NCI-H128 (cell line): ENCODE results near the gene SYT8.
"Not testable (repeated sequence)": the region's sequence is repeated elsewhere in the genome, so short reads cannot be mapped to it uniquely, and the experiment has no call there.

ENCODE experiments used
- DNase-seq: peaks from one replicate; lab custom pipeline; 2025; ENCODE audit not compliant: unreplicated experiment; lab: John Stamatoyannopoulos, UW

SYT8 gene

DNA sequence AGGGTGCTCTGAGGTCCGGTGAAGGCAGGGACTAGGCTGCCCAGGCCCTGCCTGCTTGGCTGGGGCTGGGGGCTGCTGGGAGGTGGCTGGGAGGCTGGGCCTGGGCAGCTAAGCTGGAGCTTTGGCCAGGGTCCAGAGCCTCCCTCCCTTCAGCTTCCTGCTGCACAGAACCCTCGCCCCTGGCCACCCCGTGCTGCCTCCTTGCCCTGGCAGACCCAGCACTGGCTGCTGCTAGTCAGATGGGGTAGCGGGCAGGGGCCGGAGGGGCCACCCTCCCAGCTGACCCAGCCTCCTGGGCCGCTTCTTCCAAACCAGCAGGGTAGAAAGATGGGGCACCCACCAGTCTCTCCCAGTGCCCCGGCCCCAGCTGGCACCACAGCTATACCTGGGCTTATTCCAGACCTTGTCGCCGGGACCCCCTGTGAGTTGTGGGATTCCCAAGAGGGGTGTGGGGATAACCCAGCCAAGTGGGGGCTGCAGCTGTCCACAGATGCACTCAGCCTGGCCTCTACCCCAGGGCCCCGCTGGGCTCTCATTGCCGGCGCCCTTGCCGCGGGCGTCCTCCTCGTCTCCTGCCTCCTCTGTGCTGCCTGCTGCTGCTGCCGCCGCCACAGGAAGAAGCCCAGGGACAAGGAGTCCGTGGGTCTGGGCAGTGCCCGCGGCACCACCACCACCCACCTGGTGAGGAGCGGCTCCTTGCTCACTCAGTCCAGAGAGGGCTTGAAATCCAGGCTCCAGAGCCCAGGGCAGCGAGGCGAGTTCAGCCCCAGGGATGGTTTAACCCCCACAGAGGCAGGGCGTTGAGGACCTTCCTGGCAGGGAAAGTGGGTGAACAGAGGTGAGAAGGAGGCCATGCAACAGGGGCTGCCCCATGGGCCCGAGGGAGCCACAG, at the start of gene SYT8:
Gene SYT8 (plus strand): TSS at position 212 of the 892 bp plus-strand sequence. CDS start 116 bp downstream, at position 328.
- DNase-seq, result no peak

DNA sequence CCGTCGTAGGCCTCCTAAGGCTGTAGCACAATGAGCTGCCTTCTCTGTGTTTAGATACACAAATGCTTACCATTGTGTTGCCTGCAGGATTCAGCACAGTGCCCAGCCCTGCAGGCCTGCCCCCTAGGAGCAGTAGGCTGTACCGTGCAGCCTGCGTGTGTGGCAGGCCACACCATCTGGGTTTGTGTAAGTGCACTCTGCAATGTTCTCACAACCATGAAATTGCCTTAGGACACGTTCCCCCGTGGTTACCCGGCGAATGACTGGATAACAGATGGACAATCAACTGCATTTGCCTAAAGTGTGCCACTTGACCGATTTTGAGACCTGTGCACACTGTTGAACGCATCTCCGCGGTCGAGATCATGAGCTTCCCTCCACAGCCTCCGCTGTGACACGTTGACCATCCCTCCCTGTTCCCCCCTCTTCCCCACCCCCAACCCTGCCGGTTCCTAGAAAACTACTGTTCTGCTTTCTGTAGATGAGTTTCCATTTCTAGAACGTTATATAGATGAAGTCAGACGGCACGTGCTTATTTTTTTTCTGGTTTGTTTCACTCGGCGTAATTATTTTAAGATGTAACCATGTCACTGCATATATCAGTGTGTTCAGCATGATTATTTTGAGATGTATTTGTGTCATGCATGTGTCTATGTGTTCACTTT, 48.9 kb upstream of the SYT8 start:
- DNase-seq, result no peak

GRCh38 chr11:1786466-1786865, 48.3 kb upstream of the SYT8 start:
- no peak for DNase-seq

DNA sequence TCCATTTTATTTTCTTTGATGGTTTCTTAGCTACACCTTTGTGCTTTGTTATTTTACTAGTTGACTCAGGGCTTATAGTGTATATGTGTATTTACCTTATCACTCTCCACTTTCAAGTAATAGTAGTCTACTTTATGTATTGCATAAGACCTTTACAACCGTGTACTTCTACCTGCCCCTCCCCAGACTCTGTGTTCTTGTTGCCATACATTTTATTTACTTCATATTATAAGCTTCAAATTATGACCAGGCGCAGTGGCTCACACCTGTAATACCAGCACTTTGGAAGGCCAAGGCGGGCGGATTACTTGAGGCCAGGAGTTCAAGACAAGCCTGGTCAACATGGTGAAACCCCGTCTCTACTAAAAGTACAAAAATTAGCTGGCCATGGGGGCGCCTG, 42.9 kb upstream of the SYT8 start:
- no peak for DNase-seq

DNA sequence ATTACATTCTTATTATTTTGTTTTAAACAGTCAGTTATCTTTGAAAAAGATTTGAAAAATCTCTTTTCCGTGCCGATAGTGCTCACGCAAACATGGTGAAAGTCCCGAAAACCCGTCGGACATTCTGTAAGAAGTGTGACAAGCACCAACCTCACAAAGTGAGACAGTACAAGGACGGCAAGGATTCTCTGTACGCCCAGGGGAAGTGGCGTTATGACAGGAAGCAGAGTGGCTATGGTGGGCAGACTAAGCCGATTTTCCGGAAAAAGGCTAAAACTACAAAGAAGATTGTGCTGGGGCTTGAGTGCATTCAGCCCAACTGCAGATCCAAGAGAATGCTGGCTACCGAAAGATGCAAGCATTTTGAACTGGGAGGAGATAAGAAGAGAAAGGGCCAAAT, 42.3 kb upstream of the SYT8 start:
- no peak for DNase-seq

- no peak for DNase-seq
Measured at GRCh38 chr11:1793081-1793480, 41.7 kb upstream of the SYT8 start.

GRCh38 chr11:1796413-1797011, 38.3 kb upstream of the SYT8 start:
- no peak for DNase-seq

DNA sequence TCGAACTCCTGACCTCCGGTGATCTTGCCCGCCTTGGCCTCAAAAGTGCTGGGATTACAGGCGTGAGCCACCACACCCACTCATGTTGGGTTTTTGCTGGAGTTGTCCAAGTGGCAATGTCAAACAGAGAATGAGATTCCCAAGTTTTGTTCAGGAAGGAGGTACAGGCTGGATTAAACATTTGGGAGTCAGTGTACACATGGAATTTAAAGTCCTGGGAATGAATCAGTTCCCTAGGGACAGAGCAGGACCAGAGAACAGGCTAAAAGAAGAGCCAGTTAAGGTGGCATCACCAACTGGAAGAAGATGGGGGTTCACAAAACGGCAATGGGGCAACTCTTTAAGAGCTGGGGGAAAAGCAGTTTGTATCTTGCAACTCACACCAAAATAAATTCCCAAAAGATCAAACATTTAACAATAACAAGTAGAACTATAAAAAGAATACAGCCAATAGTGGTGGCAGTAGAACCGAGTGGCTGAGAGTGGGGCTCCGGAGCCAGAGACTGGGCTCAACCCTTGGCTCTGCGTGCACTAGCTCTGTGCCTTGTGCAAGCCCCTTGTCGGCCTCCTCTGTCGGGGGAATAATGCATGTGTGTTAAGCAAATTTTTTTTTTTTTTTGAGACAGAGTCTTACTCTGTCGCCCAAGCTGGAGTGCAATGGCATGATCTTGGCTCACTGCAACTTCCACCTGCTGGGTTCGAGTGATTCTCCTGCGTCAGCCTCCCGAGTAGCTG, 37.2 kb upstream of the SYT8 start:
- no peak for DNase-seq

- no peak for DNase-seq
Measured at GRCh38 chr11:1803246-1803645, 31.5 kb upstream of the SYT8 start.

GRCh38 chr11:1803835-1804519, 30.8 kb upstream of the SYT8 start:
- not testable (repeated sequence) for DNase-seq

DNA sequence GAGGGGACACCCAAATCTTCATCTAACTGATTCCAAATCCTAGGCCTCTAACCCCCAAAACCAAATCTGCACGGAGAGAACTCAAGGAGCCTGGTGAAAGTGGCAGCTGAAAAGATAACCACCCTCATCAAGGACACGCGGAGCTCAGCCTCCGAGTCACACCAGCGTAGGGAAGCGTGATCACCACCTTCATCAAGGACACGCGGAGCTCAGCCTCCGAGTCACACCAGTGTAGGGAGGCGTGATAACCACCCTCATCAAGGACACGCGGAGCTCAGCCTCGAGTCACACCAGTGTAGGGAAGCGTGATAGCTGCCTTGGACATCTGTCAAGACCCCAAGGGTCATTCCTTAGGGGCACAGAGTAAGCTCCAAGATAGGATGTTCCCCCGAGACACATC, 29.3 kb upstream of the SYT8 start:
- no peak for DNase-seq

- DNase-seq, result no peak
Measured at GRCh38 chr11:1807264-1807995, 27.4 kb upstream of the SYT8 start.

DNA sequence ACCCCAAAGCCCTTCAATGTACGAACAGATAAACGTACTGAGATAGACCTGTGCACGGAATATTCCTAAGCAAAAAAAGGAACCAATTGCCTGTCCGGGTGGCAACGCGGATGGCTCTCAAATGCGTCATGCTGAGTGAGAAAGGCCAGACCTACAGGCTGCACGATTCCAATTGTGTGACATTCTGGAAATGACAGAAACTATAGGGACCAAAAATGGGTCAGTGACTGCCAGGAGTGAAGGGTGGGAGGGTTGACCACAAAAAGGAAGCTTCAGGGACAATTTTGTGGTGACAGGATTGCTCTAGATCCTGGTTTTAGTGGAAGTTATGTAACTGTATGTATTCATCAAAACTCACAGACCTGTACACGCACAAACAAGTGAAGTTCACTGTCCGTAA, 24.0 kb upstream of the SYT8 start:
- no peak for DNase-seq

GRCh38 chr11:1812274-1812673, 22.5 kb upstream of the SYT8 start:
- no peak for DNase-seq

- DNase-seq, result no peak
Measured at GRCh38 chr11:1812801-1813200, 22.0 kb upstream of the SYT8 start.

DNA sequence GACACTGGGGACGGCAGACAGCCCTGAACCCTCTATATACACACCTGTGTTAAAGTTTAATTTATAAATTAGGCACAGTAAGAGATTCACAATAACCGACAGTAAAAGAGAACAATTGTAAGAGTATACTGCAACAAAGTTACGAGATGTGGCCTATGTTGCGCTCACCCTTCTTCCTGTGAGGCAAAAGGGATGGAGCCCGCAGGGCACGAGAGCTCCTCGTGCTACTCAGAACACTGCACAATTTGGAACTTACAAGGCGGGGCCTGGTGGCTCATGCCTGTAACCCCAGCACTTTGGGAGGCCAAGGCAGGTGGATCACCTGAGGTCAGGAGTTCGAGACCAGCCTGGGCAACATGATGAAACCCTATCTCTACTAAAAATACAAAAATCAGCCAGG, 21.4 kb upstream of the SYT8 start:
- DNase-seq, result not testable (repeated sequence)

- DNase-seq, result no peak
Measured at GRCh38 chr11:1814691-1815090, 20.1 kb upstream of the SYT8 start.

DNA sequence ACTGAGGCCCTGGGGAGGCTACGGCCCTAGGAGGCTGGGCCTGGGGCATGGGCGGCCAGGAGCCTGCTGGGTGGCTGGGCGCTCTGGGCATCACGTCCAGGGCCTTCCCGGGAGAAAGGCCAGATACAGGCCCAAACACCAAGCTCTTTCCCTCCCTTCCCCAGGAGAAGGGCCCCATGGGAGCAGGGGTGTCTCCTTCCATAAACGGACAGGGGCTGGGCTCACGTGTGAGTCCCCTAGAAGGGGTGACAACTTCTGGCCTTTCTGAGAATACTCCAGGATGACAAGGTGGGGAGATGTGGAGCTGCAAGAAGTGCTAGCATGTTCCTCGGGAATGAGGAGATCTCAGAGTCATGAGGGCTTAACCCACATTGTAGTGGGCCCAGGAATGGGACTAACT, 19.5 kb upstream of the SYT8 start:
- no peak for DNase-seq

DNA sequence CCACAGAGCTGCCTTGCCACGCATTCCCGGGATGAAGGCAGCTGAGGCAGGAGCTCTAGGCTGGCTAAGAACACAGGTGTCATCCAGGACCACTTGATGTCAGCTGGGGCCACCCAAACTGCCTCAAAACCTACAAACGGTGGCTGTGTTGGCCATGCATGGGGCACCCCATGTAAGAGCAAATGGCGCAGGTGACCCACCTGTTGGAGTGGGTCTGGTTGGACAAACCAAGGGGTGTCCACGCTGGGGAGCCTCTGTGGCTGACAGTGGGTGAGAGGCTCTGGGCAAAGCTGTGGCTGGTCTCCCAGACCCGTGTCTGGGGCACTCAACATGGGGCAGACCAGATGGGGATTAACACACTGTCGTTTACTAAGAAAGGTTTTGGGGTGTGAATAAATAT, 19.0 kb upstream of the SYT8 start:
- DNase-seq, result no peak

- DNase-seq, result no peak
Measured at GRCh38 chr11:1817000-1817399, 17.8 kb upstream of the SYT8 start.
